ENCODE data around the gene RIPK4. TPM values are rescaled to one million over a fixed set of nuclear protein-coding genes. Genes with fewer than 3 reads are reported as not detected.
"Not testable (repeated sequence)": the region's sequence is repeated elsewhere in the genome, so short reads cannot be mapped to it uniquely, and the experiment has no call there.

The RIPK4 gene
- total RNA-seq, 1 donor from 2014 or later, result not detected

DNA sequence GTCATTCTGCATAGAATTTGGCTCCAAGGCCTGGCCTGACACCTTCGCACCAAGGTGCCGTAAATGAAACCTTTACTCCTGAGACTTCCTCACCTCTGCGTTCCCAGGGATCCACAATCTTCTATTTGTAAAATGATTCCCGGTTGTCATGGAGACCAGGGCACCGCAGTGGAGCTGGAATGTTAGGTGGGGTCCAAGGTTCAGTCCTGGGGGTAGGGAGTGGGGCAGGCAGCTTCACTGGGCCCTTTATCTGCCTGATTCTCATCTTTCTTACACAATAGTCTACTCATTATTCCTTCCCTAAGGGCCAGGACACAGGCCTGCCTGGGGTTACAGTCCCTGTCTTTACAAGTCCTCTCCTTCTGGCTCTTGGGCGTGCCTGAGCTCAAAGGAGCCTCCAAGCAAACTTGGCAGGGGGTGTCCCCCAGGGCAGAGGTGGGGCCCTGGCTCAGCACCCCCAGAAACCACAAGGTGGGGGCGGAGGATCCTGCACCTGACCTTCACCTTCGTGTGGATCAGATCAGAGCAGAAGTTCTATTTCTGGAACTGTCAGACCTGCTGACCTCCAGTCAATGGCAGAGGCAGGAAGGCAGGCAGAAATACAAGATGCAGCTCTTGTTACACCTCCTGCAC, 51.1 kb downstream of the RIPK4 start:
- DNase-seq (ENCODE audit: low read depth, low spot score), result no peak

DNA sequence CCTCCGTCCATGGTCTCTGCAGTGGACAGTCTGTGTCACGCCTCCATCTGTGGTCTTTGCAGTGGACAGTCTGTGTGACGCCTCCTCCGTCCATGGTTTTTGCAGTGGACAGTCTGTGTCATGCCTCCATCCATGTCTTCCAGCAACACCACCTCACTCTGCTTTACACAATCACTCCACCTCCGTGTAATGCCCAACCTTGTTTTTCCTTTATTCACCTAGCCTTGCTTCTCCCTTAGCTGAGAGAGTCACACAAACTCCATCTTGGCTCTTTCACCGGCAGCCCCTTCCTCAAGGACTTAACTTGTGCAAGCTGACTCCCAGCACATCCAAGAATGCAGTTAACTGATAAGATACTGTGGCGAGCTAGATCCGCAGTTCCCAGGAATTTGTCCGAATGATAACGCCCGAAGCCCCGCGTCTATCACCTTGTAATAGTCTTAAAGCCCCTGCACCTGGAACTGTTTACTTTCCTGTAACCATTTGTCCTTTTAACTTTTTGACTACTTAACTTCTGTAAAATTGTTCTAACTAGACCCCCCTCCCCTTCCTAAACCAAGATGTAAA, 52.5 kb downstream of the RIPK4 start:
- DNase-seq (ENCODE audit: low read depth, low spot score), result not testable (repeated sequence)

DNA sequence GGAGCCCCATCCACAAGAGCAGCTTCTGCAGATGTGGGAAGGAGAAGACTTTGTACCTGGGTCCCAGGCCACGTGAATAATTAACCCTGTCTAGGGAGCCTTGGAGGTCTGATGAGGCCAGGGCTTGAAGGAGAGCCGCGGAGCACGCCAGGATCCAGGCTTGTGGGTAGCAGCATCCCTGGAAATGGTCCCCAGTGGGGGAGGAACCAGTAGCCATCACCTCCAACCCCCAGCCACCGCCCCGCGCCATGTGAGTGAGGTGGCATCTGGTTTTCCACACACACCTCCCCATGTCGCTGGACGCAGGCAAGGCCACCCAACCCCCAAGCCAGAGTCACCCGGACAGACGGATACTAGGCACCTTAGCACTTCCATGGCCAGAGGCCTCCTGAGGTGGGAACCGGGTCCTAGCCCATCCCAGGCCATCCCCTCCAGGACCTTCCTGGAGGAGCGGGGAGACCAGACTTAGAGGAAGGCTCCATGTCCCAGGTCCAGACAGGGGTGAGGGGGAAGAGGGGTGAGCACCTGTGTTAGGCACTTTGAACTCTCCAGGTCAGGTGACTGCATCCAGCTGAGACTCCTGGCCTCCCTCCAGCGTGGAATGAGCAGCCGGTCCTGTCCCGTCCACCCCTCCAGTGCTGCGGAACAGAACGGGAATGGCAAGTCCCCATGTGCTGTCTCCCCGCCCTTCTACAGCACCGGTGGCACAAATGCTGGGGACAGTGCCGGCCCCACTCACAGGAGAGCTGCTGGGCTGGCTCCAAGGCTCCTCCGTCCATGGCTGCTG, 53.2 kb downstream of the RIPK4 start:
- no peak for DNase-seq (ENCODE audit: low read depth, low spot score)

DNA sequence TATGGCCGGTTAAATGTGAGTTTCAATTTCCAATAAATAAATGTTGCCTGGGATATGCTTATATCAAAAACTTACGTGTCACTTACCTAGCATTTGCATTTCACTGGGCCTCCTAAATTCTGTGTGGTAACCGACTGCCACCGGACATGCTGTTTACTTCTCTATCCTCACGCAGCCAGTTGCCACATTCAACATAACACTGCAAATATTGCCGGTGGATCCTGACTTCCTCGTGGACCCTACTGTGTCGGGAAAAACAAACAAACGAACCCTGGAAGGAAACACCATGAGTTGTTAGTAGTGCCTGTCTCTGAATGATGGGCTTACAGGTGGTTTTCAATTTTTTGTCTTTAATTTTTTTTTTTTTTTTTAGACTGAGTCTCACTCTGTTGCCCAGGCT, 54.1 kb downstream of the RIPK4 start:
- DNase-seq (ENCODE audit: low read depth, low spot score), result no peak

DNA sequence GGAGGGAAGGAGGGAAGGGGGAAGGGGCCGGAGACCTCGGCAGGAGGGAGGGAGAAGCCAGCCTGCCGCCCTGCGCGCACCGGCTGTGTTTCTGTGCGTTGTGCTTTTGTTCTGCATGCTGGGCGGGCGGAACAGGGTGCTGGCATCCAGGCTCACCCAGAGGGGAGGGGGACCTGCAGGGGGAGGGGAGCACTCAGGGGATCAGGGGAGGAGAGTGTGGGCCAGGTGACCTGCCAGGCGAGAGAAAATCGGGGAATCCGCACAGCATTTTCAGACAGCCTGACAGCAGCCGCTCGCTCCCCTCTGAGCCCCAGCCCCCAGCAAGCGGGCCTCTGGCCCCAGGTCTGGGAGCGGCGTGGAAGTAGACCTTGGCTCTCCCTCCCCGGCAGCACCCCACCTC, 54.7 kb downstream of the RIPK4 start:
- no peak for DNase-seq (ENCODE audit: low read depth, low spot score)

DNA sequence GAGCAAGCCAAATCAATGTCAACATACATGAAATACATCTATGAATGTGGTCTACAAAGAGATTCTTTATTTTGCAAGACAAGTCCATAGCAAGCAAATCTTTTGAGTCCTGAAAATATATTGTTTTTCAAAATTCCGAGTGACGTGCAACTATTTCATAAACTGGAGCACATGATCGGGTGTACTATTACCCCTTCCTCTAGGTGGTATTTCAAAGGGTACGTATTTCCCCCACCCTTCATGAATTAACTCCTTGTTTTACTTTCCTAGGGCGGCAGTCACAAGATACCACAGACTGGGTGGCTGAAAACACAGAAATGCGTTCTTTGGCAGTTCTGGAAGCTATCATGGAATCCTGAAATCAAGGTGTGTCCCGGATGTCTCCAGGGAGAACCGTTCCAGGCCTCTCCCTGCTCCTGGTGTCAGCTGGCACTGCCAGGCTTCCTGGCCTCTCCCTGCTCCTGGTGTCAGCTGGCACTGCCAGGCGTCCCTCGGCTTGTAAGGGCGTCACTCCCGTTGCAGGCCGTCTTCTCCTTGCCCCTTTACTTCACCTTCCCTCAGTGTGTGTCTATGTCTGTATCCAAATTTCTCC, 55.3 kb downstream of the RIPK4 start:
- no peak for DNase-seq (ENCODE audit: low read depth, low spot score)

DNA sequence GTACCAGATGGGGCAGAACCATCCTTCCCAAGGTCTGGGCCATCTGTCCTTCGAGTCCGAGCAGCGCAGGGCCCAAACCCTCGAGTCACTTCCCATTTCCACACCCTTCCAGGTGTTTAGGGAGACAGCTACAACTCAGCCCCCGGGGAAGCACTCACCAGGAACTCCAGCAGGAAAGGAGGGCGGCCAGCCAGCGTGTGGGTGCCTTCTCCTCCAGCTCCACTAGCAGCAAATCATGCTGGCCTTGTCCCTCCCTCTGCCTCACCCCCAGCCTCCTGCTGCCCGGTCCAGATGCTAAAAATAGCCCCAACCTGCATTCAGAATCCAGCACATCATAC, 56.1 kb downstream of the RIPK4 start:
- no peak for DNase-seq (ENCODE audit: low read depth, low spot score)

DNA sequence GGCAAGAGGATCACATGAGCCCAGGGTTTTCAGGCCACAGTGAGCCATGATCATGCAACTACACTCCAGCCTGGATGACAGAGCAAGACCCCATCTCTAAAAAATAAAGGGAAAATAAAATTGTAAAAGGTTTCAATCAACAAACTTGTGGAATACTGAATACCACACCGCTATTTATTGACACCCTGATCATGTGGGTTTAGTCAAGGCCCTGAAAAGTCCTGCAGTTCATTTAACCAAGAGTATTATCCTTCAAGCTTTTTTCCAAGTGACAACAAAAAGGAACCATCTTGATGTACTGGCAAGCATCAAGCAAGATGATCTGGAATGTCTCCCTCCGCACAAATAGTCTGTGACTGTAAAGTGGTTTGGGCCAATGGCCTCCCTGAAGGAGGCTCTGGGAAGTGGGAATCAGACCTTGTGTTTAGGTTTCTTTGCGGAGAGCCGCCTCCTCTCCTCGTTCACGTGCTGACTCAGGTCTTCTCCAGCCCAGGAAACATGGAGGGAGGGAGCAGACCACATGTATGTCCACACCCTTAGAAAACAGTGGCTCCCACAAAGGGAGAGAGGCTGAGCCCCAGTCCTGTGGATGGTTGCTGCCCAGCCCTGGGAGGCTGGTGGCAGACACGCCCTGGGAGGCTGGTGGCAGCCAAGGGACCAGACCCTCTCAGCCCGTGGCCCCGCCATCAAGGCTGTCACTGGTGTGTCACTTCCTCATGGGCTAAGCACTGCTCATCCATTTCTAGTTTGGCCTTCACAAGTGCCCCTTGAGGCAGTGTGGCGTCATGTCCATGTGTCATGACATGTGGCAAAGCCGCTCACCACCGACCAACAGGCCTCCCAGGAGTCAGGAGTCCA, 56.7 kb downstream of the RIPK4 start:
- no peak for DNase-seq (ENCODE audit: low read depth, low spot score)

DNA sequence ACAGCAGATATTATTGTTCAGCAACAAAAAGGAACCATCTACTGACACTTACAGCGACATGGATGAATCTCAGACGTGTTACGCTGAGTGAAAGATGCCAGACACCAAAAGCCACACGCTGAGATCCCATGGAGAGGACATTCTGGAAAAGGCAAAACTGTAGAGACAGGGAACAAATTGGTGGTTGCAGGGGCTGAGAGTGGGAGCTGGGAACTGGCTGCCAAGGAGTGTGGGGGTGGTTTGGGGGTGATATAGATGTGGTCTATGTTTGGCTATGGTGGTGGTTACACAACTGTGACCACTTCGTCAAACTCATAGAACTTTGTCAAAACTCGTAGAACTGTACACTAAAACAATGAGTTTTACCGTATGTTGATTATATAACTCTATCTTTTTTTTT, 57.7 kb downstream of the RIPK4 start:
- no peak for DNase-seq (ENCODE audit: low read depth, low spot score)

DNA sequence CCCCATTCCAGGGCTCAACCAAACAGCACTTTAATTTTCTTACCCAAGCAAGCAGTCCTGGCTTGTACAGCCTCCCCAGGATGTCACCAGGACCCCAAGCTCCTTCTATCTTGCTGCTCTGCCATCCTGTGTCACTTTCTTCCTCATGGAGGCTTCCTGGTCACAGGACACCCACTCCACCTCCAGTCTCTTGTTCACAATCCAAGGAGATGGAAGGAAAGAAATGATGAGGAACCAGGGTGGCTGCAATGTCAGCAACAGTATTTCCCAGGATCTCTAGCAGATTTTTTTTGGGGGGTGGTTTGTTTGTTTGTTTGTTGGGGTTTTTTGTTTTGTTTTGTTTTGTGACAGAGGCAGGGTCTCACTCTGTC, 58.9 kb downstream of the RIPK4 start:
- no peak for DNase-seq (ENCODE audit: low read depth, low spot score)

DNA sequence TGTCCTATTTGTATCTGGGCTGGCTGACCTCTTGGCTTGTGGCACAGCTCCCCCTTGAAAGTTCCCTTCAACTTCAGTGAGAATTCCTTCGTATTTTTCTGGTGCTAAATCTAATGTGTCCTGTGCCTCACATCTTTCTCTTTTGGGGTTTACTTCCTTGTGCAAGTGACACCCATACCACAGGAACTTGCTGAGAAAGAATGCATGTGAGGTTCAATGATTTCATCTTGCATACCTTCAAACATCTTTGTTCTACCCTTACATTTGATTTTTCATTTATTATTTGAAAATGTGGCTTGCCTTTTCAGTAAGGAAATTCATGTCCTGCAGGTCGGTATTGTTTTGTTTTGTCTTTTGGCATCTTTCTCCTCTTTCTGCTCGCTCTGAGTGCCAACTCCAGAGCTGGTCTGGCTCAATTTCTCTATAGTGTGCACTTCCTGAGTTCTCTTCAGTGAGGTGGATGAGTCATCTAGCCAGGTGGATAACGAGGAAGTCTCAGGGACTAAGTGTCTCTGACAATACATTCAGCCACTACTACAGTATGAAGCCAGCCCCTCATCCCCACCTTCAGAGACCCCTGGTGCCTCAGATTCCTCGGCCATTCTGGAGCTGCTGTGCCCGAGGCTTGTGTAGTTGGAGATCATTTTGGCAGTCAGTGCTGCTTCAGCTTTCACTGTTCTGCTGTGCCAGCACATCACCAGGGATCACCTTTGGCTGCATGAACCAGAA, 59.5 kb downstream of the RIPK4 start:
- DNase-seq (ENCODE audit: low read depth, low spot score), result no peak

DNA sequence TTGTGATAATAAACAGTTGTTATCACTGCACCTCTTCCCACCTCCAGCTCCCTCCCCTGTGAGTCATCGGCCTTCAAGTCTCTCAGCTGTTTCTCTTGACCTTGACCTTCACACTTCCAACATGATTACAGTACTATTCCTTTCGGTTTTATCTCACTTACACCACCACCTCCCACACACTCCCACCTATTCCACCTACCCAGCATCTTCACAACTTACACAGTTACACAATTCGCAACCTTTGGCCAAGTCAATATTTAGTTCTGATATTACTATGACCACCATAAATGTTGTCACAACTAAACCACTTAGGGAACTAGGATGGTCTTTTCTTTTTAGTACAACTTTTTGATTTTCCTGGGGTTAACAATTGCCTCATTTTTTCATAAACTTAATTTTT, 60.2 kb downstream of the RIPK4 start:
- no peak for DNase-seq (ENCODE audit: low read depth, low spot score)

DNA sequence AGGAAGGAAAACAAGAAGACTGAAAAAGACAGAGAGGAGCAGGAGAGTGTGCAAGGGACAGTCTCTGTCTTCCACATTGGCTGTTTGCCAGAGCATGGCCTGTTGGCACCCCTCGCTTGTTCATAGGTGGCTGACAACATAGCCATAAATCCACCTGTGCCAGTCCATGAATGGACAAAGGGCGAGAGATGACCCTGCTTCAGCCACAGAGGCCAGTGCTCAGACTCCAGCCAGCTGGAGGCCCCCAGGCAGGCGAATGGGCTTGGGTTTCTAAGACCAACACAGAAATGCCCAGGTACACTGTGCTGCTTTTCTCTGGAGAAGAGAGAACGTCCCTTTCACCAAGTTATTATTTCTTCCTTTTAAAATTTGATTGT, 60.6 kb downstream of the RIPK4 start:
- no peak for DNase-seq (ENCODE audit: low read depth, low spot score)

DNA sequence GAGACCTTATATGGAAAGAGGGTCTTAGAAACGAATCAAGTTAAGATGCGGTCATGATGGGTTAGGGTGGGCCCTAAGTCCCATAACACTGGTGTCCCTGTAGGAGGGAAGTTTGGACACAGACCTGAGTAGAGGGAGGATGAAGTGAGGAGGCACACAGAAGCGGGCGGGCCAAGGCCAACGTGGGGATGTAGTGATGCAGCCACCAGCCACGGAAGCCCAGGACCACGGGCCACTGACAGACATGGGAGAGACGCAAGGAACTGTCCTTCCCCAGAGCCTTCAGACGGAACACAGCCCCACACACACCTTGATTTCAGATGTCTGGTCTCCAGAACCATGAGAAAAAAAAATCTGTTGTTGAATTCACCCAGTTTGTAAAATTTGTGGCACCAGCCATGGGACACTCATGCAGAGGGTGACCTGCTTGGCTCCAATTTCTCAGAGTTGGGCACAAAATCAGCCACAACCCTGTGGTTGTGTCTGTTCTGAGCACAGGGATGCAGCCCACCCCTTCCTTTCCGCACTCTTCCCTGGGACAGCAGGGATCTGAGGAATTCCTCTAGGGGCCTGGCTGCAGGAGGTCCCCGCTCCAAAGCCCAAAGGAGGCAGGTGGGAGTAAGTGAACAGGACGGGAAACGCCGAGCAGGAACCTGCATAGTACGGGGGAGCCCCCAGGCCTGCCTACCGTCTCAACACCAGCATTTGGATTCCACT, 61.1 kb downstream of the RIPK4 start:
- DNase-seq (ENCODE audit: low read depth, low spot score), result no peak

DNA sequence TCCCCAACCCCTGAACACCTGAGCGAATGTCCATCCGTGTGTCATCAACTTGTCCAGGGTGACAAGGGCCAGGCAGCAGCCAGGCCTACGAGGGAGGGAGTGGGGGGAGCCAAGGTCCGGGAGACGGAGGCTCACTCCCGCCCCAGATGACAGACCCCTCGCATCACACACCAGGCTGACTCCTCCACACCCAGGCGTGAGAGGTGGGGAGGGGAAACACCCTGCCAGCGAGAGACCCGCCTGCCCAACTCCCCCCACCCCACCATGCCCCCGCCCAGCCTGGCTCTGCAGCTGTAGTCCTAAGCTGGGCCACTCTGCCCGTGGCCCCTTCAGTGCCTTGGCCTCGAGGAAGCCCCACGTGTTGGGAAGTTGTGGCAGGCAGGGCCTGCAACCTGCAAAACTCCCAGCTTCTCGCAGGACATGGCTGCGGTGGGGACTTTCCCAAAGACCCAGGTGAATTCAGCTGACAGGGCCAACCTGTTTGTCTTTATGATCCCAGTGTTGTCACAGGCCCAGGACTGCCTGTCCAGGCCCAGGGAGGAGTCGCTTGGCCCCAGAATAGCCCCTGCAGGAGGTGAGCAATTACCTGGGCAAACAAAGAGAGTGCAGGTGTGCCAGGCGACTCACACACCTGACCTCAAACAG, 62.9 kb downstream of the RIPK4 start:
- DNase-seq (ENCODE audit: low read depth, low spot score), result no peak

DNA sequence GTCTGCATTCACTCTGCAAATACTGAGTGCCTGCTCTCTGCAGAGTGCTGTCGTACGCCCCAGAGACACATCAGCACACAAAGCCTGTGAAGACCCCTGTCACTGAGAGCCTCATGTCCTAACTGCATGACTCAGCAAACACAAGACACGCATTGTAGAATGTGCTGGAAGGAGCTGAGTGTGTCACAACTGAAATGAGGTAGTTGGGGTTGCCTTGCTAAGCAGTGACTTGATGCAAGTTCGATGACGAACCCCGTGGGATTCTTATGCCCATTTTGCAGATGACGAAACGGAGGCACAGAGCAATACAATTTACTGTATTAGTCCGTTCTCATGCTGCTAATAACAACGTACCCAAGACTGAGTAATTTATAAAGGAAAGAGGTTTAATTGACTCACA, 65.1 kb downstream of the RIPK4 start:
- no peak for DNase-seq (ENCODE audit: low read depth, low spot score)

DNA sequence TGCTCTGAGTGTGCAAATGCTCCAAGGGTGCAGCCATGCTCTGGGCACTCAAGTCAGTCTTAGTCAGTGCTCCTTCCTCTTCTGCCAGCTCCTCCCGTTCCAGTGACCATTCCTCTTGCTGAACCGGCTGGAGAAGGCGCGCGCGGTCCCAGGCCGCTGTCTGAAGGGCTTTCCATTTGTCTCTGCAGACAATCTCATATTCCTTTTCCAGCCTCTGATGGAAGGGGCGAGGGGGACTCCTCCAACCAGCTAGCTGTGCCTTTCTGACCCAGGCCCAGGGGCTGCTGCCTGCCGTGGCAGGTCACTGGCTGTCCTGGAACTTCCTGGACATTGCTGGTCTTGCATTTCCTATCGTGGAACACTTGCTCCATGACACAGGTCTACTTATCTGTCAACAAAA, 67.5 kb downstream of the RIPK4 start:
- DNase-seq (ENCODE audit: low read depth, low spot score), result no peak

DNA sequence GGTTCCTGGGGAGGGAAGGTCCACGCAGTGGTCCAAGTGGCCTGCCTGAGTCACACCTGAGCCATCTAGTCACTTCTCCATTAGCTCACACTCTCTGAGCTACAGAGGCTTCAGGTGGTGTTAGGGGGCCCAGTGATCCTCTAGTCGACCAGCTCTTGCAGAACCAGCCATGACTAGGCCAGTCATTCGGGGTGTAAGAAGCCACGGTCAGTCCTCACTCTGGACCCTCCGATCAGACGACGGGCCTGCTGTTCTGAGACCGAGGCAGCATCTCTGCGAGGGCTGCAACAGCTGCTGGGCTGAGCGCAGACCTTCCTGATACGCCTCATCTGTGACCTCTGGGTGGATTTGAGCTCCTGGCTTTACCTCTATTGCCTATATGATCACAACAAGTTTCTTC, 68.8 kb downstream of the RIPK4 start:
- DNase-seq (ENCODE audit: low read depth, low spot score), result no peak

DNA sequence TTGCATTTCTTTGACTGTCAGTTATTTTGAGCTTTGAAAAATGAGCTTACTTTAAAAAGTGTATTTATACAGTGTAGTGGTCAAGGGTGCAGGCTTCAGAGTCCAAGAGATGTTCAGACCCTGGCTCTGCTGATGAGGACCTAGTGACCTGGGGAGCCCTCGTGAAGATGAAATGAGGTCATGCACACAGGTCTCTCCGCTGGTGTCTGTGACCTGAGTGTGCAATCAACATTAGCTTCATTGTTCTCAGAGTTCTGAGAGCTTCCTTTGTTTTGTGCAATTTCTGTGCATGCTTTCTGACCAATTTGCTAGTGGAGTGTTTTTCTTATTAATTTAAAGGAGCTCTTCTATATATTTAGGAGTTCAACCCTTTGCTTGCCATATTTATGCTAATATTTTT, 71.3 kb downstream of the RIPK4 start:
- DNase-seq (ENCODE audit: low read depth, low spot score), result no peak

DNA sequence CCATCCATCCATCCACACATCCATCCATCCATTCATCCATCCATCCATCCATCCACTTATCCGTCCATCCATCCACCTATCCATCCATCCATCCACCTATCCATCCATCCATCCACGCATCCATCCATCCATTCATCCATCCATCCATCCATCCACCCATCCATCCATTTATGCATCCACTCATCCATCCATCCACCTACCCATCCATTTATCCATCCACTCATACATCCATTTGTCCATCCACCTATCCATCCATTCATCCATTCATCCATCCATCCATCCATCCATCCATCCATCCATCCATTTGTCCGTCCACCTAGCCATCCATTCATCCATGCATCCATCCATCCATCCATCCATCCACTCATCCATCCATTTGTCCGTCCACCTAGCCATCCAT, 72.8 kb downstream of the RIPK4 start:
- not testable (repeated sequence) for DNase-seq (ENCODE audit: low read depth, low spot score)

Measured in pulmonary artery endothelial cell (primary cell).